GM19238 (cell line): ENCODE measurements around the gene GABRR2.
"Not testable (repeated sequence)": the region's sequence is repeated elsewhere in the genome, so short reads cannot be mapped to it uniquely, and the experiment has no call there.

Experiments used
- DNase-seq: peaks from one replicate; pipeline ENCODE4 v3.0.0; 2011; ENCODE audit warnings: low spot score; ENCODE audit not compliant: insufficient read length

Gene GABRR2

GRCh38 chr6:89324304-89324703, 9.2 kb upstream of the GABRR2 start:
- no peak for DNase-seq

DNA sequence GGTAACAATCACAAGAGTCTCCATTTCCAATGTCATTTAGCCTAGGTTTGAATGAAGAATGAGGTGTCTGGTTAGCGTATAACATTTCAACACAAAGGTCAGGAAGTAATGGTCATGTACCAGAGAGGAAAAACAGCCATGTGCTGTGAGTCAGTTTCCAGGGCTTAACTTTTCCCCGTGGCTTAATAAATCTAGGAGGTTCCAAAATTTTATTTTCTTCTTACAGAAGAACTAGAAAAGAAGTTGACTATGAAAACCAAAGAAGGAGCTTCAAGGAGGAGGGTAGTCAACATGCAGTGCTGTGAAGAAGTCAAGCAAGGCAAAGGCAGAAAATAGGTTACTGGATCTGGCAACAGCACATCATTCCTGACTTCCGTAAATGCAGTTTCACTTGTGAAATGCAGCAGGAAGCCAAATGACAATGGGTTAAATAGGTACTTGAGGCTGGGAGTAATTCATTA, 8.4 kb upstream of the GABRR2 start:
- no peak for DNase-seq

DNA sequence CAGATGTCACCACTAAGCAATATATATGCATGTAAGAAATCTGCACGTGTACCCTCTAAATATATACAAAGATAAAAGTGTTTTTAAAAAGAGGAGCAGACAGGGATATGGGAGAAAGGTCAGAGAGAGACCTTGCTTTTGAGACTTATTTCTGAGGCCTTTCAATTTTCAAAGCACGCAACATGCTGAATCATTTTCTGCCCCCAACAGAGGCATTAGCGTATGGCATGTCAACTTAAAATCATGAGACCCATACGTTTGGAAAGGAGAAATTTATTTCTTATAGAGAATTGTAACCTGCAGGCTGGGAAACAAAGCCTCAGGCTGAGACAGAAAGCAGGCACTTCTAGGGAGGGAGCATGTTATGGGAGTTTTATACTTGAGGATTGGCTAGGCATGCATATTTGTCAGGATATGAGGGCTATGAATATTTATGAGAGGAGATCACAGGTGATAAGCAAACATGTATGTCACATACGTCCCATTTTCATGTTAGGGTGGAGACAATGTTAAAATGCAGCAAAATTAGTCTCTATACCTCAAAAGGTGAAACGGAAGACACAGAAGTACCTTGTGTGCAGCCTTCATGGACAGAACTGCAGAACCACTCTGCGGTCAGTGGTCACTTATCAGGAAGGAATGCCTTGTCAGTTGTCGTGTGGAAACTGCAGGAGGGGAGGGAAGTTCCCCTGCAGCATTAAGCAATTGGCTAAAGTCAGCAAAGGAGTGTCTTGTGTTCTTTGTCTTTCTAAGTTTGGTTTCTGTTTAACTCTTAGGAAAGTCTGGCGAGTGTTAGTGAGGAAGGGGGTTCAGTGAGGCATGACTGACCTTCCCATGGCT, 6.3 kb upstream of the GABRR2 start:
- no peak for DNase-seq

- no peak for DNase-seq
Measured at GRCh38 chr6:89320012-89320559, 5.0 kb upstream of the GABRR2 start.

GRCh38 chr6:89317067-89317466, 2.0 kb upstream of the GABRR2 start:
- DNase-seq = no peak

DNA sequence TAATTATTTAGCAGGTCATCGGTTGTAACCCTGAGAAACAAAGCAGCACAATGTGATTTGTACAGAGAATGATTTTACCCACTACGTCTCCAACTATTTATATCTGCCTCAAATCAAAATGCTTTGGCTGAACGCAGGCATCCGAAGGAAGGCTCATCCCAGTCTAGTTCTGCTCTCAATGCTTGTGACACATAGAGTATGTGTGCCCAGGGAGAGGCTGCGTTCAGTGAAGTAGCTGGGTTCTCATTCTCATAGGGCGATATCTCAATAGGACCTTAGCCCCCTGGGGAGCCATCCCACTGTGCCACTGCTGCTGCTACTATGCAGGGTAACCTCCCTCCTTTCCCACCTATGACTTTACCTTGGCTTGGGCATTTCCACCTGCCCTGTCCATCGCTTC, 407 bp downstream of the GABRR2 start:
- no peak for DNase-seq

GRCh38 chr6:89313006-89313405, 2.1 kb downstream of the GABRR2 start:
- no peak for DNase-seq

- no peak for DNase-seq
Measured at GRCh38 chr6:89311853-89312531, 3.1 kb downstream of the GABRR2 start.

DNA sequence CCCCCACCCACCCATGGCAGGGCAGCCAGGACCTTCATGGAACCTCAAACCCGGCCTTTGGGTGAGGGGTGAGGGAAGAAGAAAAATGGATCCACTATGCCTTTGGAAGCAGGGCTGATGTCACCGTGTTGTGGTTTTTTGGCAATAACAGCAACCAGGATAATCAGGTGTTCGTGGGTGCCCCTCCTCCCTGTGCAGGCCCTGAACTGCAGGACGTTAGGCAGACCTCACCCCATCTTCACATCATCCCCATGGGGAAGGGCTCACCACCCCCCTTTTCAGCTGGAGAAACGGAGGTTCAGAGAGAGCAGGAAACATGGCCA, 3.6 kb downstream of the GABRR2 start:
- DNase-seq = no peak

- no peak for DNase-seq
Measured at GRCh38 chr6:89310929-89311328, 4.2 kb downstream of the GABRR2 start.

GRCh38 chr6:89308525-89309395, 6.3 kb downstream of the GABRR2 start:
- DNase-seq = no peak

DNA sequence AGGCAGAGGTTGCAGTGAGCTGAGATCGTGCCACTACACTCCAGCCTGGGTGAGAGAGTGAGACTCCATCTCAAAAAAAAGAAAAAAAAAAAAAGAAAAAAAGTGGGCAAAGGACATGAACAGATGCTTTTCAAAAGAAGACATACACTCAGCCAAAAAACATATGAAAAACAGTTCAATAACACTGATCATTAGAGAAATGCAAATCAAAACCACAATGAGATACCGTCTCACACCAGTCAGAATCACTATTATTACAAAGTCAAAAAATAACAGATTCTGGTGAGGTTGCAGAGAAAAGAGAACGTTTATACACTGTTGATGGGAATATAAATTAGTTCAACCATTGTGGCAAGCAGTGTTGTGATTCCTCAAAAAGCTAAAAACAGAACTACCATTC, 10.6 kb downstream of the GABRR2 start:
- DNase-seq = not testable (repeated sequence)

DNA sequence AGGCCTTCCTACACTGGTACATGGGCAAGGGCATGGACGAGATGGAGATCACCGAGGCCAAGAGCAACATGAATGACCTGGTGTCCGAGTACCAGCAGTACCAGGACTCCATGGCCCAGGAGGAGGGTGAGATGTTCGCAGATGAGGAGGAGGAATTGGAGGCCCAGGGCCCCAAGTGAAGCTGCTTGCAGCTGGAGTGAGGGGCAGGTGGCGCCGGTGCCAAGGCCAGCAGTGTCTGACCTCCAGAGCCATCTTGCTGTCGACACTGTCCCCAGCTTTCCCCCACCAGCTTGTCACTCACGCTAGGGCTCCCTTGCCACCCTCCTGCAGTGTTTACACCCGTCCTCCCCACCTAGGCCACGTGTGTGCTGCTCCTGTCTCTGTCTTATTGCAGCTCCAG, 12.2 kb downstream of the GABRR2 start:
- DNase-seq = no peak

GRCh38 chr6:89302195-89302770, 12.8 kb downstream of the GABRR2 start:
- DNase-seq = no peak

DNA sequence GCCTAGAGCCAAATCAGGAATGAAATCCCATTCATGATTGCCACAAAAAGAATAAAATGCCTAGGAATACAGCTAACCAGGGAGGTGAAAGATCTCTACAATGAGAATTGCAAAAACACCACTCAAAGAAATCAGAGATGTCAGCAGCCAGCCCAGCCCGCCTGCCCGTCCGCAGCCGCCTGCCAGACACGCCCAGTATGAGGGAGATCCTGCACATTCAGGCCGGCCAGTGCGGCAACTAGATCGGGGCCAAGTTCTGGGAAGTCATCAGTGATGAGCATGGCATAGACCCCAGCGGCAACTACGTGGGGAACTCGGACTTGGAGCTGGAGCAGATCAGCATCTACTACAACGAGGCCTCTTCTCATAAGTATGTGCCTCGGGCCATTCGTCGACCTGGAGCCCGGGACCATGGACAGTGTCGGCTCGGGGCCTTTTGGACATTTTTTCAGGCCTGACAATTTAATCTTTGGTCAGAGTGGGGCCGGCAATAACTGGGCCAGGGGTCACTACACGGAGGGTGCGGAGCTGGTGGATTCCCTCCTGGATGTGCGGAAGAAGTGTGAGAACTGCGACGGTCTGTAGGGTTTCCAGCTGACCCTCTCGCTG, 13.4 kb downstream of the GABRR2 start:
- no peak for DNase-seq

- no peak for DNase-seq
Measured at GRCh38 chr6:89299466-89299850, 15.6 kb downstream of the GABRR2 start.

GRCh38 chr6:89298680-89299465, 16.2 kb downstream of the GABRR2 start:
- DNase-seq = no peak

DNA sequence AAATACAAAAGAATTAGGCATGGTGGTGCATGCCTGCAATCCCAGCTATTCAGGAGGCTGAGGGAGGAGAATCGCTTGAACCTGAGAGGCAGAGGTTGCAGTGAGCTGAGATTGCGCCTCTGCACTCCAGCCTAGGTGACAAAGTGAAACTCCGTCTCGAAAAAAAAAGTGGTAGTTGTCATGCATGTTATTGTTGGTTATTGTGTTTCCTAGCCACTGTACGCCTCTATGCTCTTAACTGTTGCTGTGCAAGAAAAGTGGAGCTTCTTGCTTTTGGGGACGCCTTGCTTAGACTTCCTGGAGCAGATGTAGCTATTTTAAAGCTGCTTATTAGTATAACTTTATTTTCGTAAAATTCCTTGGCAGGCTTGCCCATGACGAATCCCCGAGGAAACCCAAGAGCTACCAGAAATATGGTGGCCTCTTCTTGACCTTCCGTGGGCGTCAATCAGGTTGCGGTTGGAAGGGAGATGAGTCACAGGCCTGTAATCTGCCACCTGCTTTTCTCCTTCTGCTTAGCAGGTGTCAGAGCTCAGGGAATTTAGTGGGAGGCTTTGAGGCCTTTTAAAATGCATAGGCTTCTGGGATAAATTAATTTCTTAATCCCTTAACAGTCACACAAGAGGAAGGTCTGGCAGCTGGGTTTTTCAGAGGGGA, 17.3 kb downstream of the GABRR2 start:
- DNase-seq = peak; percentile 64

GRCh38 chr6:89295981-89296380, 19.1 kb downstream of the GABRR2 start:
- DNase-seq = no peak

- DNase-seq = not testable (repeated sequence)
Measured at GRCh38 chr6:89295116-89295515, 20.0 kb downstream of the GABRR2 start.
